ENCODE measurements around the gene MRGPRX4. TPM values are rescaled to one million over a fixed set of nuclear protein-coding genes. Genes with fewer than 3 reads are reported as not detected.
"Not testable (repeated sequence)": the region's sequence is repeated elsewhere in the genome, so short reads cannot be mapped to it uniquely, and the experiment has no call there.

The MRGPRX4 gene
- total RNA-seq, 4 donors from 2014 or later: not detected

- H3K9me3 ChIP-seq: no peaks in the 10 kb centered on the region
- no peak overlapping the region for H3K4me3 ChIP-seq
- no peaks in the 10 kb centered on the region for H3K4me1 ChIP-seq
- TF ChIP-seq CTCF (IDR thresholded peaks at IDR 0.05): no peak
- no peaks in the 10 kb centered on the region for H3K27me3 ChIP-seq
- H3K27ac ChIP-seq: no peak overlapping the region
- intact Hi-C loops (cut with DNase I; ENCODE audit: low total_unique reads): no loop called here
- DNase-seq: no peak
- no peaks in the 10 kb centered on the region for H3K36me3 ChIP-seq
Measured at GRCh38 chr11:18193010-18193409, 20.4 kb downstream of the MRGPRX4 start.

GRCh38 chr11:18196532-18196931 is 23.9 kb downstream of the MRGPRX4 start:
- H3K27me3 ChIP-seq: no peaks in the 10 kb centered on the region
- intact Hi-C loops (cut with DNase I; ENCODE audit: low total_unique reads): no loop called here
- no peak overlapping the region for H3K27ac ChIP-seq
- H3K36me3 ChIP-seq: no peaks in the 10 kb centered on the region
- no peak for DNase-seq
- no peaks in the 10 kb centered on the region for H3K4me1 ChIP-seq
- no peak overlapping the region for H3K4me3 ChIP-seq
- H3K9me3 ChIP-seq: no peaks in the 10 kb centered on the region
- TF ChIP-seq CTCF (IDR thresholded peaks at IDR 0.05) (no peak), POLR2A (IDR thresholded peaks at IDR 0.05) (no peak)

- intact Hi-C loops (cut with DNase I; ENCODE audit: low total_unique reads); DNase-seq; H3K36me3 ChIP-seq; H3K27ac ChIP-seq; H3K4me3 ChIP-seq; H3K9me3 ChIP-seq; H3K4me1 ChIP-seq; H3K27me3 ChIP-seq: not testable (repeated sequence)
Measured at GRCh38 chr11:18197738-18198137, 25.1 kb downstream of the MRGPRX4 start.

- Histone ChIP-seq H3K9me3 (no peaks in the 10 kb centered on the region), H3K36me3 (no peaks in the 10 kb centered on the region), H3K4me3 (no peak overlapping the region), H3K4me1 (no peaks in the 10 kb centered on the region), H3K27me3 (no peaks in the 10 kb centered on the region), H3K27ac (no peak overlapping the region)
- intact Hi-C loops (cut with DNase I; ENCODE audit: low total_unique reads): no loop called here
- no peak for TF ChIP-seq CTCF (IDR thresholded peaks at IDR 0.05)
- TF ChIP-seq POLR2A (IDR thresholded peaks at IDR 0.05): no peak
- no peak for DNase-seq
Measured at GRCh38 chr11:18203723-18204122, 31.1 kb downstream of the MRGPRX4 start.

- H3K27ac ChIP-seq: no peak overlapping the region
- no peak for TF ChIP-seq CTCF (IDR thresholded peaks at IDR 0.05)
- TF ChIP-seq POLR2A (IDR thresholded peaks at IDR 0.05): no peak
- H3K4me3 ChIP-seq: no peak overlapping the region
- no peaks in the 10 kb centered on the region for H3K9me3 ChIP-seq
- H3K36me3 ChIP-seq: no peaks in the 10 kb centered on the region
- intact Hi-C loops (cut with DNase I; ENCODE audit: low total_unique reads): no loop called here
- no peaks in the 10 kb centered on the region for H3K27me3 ChIP-seq
- DNase-seq: no peak
- no peaks in the 10 kb centered on the region for H3K4me1 ChIP-seq
Measured at GRCh38 chr11:18204220-18204619, 31.6 kb downstream of the MRGPRX4 start.

GRCh38 chr11:18204771-18205170 is 32.1 kb downstream of the MRGPRX4 start:
- Histone ChIP-seq H3K27me3 (no peaks in the 10 kb centered on the region), H3K4me3 (no peak overlapping the region), H3K9me3 (no peaks in the 10 kb centered on the region), H3K36me3 (no peaks in the 10 kb centered on the region), H3K4me1 (no peaks in the 10 kb centered on the region), H3K27ac (no peak overlapping the region)
- TF ChIP-seq CTCF (IDR thresholded peaks at IDR 0.05): no peak
- intact Hi-C loops (cut with DNase I; ENCODE audit: low total_unique reads): no loop called here
- DNase-seq: no peak

All from uterus (tissue), 4 donors.